ENCODE results near the gene TSR1.

TSR1 gene

DNA sequence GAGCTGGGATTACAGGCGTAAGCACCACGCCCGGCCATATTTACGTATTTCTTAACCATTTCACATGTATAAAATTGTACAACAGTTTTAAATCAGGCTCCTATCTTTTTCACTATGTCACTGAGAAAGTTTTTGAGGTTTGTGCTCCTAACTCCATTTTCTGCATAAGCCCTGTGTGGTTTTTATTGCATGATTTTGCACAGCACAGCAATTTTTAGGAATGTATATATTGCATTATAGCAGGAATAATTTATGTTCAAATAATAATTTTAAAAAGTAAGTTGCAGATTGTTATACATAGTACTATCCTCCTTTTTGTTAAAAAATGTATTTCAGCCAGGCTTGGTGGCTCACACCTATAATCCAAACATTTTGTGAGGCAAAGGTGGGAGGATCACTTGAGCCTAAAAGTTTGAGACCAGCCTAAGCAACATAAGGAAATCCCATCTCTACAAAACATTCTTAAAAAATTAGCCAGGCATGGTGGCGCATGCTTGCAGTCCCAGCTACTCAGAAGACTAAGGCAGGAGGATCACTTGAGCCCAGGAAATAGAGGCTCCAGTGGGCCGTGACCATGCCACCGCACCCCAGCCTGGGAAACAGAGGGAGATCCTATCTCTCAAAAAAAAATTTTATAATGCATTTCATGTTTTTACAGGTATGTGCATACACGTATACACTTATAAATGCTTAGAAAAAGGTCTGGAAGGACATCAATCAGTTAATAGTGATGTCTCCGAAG lies 58.7 kb downstream of the TSR1 start:
- DNase-seq = no peak

- no peak for DNase-seq
These were observed 60.5 kb downstream of the TSR1 start for GRCh38 chr17:2275722-2276121.

DNA sequence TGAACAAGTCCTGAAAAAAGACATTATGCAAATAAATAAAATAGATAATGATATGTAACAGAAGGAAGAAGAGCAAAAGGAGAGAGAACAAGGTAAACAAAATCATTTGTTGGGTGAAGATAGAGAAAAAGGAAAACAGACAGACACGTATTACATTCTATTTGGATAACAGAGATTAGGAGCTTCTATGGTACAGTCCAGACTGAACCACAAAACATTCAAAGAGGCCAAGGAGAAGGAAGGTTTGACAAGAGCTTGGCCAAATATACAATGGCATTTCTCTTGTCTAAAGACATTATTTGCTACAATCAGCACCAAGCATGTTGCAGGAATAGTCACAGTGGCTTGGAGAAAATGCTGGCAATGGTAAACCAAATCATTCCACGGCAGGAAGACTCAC lies 61.8 kb downstream of the TSR1 start:
- no peak for DNase-seq
